Measurements from ENCODE around the gene ASIC2. TPM values are rescaled to one million over a fixed set of nuclear protein-coding genes. Genes with fewer than 3 reads are reported as not detected.

Gene ASIC2
- total and polyA plus RNA-seq, 2 donors (not counting 3 experiments of a cell fraction or from before 2014, with no cell fraction given) = not detected

DNA sequence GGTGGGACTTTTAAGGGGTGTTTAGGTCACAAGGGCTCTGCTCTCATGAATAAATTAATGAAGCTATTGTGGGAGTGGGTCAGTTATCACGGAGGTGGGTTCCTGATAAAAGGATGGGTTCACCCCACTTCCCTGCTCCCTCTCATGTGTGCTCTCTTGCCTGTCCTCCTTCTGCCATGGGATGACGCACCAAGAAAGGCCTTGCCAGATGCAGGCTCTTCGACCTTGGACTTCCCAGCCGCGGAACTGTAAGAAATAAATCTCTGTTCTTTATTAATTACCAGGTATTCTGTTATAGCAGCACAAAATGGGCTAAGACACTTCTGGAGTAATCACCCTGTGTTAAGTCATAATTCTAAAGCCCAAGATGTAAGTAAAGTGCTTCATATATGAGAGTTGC is 141.5 kb downstream of the ASIC2 start:
- TF ChIP-seq EZH2 (IDR thresholded peaks at IDR 0.05; ENCODE audit: borderline replicate concordance, low read depth, low read length, severe bottlenecking) (no peak), GATA2 (IDR thresholded peaks at IDR 0.05; ENCODE audit: insufficient read depth, insufficient read length, low read depth, low read length) (no peak), MYC (IDR thresholded peaks at IDR 0.05; ENCODE audit: low read depth, low read length) (no peak)
- Histone ChIP-seq H4K20me1 (replicated peaks; ENCODE audit: control insufficient read depth, extremely low read depth, insufficient read depth, low read length) (no peaks in the 10 kb centered on the region), H3K4me2 (ENCODE audit: insufficient read depth, low read length) (no peak overlapping the region), H3K9me1 (replicated peaks; ENCODE audit: control insufficient read depth, extremely low read depth, insufficient read depth, low read length) (no peaks in the 10 kb centered on the region), H2AFZ (ENCODE audit: low read depth, low read length) (no peak overlapping the region), H3K79me2 (ENCODE audit: control insufficient read depth, insufficient read depth, low read length) (no peaks in the 10 kb centered on the region), H3K4me3 (replicated peaks in 1 of 3; ENCODE audit: insufficient read depth in 1 of 3, low read depth in 1 of 3, low read length in 3 of 3) (no peak overlapping the region), H3K9me3 (replicated peaks; ENCODE audit: control insufficient read depth, insufficient read depth, low read length) (no peaks in the 10 kb centered on the region), H3K27ac (ENCODE audit: insufficient read depth, low read depth, low read length) (no peak overlapping the region), H3K9ac (replicated peaks; ENCODE audit: extremely low read depth, insufficient read depth, low read length) (no peak overlapping the region), H3K36me3 (ENCODE audit: control insufficient read depth in 2 of 2, extremely low read depth in 1 of 2, insufficient read depth in 2 of 2, low read length in 2 of 2) (no peaks in the 10 kb centered on the region), H3K27me3 (ENCODE audit: control insufficient read depth in 2 of 2, insufficient read depth in 2 of 2, low read length in 2 of 2) (no peaks in the 10 kb centered on the region), H3K4me1 (ENCODE audit: control insufficient read depth, extremely low read depth, insufficient read depth, low read length) (no peaks in the 10 kb centered on the region)
- BruUV-seq (replicated peaks) = no TSS peak
- dilution Hi-C loops (cut with MboI; ENCODE audit: extremely low pct_ligation_motif_present, low sequenced_read_pairs) (no loop called here), intact Hi-C loops (cut with micrococcal nuclease) (no loop called here)
- CTCF ChIA-PET = no interaction called here
- POLR2A ChIA-PET = no interaction called here
- DNase-seq (ENCODE audit: low read depth, low spot score) (no peak), FAIRE-seq (no peak)

DNA sequence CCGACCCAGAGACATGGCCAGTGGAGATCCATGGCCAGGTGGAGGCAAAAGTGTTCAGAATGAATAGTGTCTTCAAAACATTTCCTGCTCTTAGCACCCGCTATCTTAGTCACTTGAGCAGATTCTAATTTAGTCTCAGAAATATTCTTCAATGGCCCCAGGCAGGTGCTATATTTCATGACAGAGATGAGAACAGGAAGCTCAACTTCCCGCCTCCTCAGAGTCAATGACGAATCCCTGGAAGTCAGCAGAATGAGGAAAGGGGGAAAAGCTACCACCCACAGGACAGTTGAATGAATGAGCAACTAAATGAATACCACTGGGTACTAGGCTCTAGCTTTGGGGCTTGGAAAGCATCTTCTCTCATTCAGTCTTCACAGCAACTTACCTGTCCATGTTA is 147.2 kb downstream of the ASIC2 start:
- intact Hi-C loops (cut with micrococcal nuclease) (no loop called here), dilution Hi-C loops (cut with MboI; ENCODE audit: extremely low pct_ligation_motif_present, low sequenced_read_pairs) (no loop called here)
- ChIA-PET POLR2A (no interaction called here), CTCF (no interaction called here)
- H3K9me3 ChIP-seq (replicated peaks; ENCODE audit: control insufficient read depth, insufficient read depth, low read length) = no peaks in the 10 kb centered on the region
- no TSS peak for BruUV-seq (replicated peaks)
- H3K9ac ChIP-seq (replicated peaks; ENCODE audit: extremely low read depth, insufficient read depth, low read length) = no peak overlapping the region
- no peak overlapping the region for H2AFZ ChIP-seq (ENCODE audit: low read depth, low read length)
- no peaks in the 10 kb centered on the region for H3K36me3 ChIP-seq (ENCODE audit: control insufficient read depth in 2 of 2, extremely low read depth in 1 of 2, insufficient read depth in 2 of 2, low read length in 2 of 2)
- FAIRE-seq (no peak), DNase-seq (ENCODE audit: low read depth, low spot score) (no peak)
- H4K20me1 ChIP-seq (replicated peaks; ENCODE audit: control insufficient read depth, extremely low read depth, insufficient read depth, low read length) = no peaks in the 10 kb centered on the region
- H3K4me2 ChIP-seq (ENCODE audit: insufficient read depth, low read length) = no peak overlapping the region
- TF ChIP-seq, protein P1, sequence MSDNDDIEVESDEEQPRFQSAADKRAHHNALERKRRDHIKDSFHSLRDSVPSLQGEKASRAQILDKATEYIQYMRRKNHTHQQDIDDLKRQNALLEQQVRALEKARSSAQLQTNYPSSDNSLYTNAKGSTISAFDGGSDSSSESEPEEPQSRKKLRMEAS (IDR thresholded peaks at IDR 0.05; ENCODE audit: insufficient read depth, insufficient read length) = no peak
- no peak for TF ChIP-seq POLR2A (IDR thresholded peaks at IDR 0.05; ENCODE audit: low read depth, low read length)
- no peak for TF ChIP-seq MYC (IDR thresholded peaks at IDR 0.05; ENCODE audit: low read depth, low read length)
- TF ChIP-seq FOS (IDR thresholded peaks at IDR 0.05; ENCODE audit: borderline replicate concordance, insufficient read depth, low read length) = no peak
- TF ChIP-seq EZH2 (IDR thresholded peaks at IDR 0.05; ENCODE audit: borderline replicate concordance, low read depth, low read length, severe bottlenecking) = no peak
- TF ChIP-seq JUN (IDR thresholded peaks at IDR 0.05; ENCODE audit: borderline replicate concordance, insufficient read depth, insufficient read length, low read depth) = no peak
- TF ChIP-seq, protein P2, sequence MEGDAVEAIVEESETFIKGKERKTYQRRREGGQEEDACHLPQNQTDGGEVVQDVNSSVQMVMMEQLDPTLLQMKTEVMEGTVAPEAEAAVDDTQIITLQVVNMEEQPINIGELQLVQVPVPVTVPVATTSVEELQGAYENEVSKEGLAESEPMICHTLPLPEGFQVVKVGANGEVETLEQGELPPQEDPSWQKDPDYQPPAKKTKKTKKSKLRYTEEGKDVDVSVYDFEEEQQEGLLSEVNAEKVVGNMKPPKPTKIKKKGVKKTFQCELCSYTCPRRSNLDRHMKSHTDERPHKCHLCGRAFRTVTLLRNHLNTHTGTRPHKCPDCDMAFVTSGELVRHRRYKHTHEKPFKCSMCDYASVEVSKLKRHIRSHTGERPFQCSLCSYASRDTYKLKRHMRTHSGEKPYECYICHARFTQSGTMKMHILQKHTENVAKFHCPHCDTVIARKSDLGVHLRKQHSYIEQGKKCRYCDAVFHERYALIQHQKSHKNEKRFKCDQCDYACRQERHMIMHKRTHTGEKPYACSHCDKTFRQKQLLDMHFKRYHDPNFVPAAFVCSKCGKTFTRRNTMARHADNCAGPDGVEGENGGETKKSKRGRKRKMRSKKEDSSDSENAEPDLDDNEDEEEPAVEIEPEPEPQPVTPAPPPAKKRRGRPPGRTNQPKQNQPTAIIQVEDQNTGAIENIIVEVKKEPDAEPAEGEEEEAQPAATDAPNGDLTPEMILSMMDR (IDR thresholded peaks at IDR 0.05; ENCODE audit: extremely low read depth in 1 of 2, insufficient read depth in 1 of 2, low read depth in 1 of 2, low read length in 2 of 2) = no peak
- no peak for TF ChIP-seq POLR2AphosphoS5 (IDR thresholded peaks at IDR 0.05; ENCODE audit: insufficient read depth, low read depth, low read length)
- TF ChIP-seq GATA2 (IDR thresholded peaks at IDR 0.05; ENCODE audit: insufficient read depth, insufficient read length, low read depth, low read length) = no peak
- no peaks in the 10 kb centered on the region for H3K79me2 ChIP-seq (ENCODE audit: control insufficient read depth, insufficient read depth, low read length)
- H3K4me3 ChIP-seq (replicated peaks in 1 of 3; ENCODE audit: insufficient read depth in 1 of 3, low read depth in 1 of 3, low read length in 3 of 3) = no peak overlapping the region
- no peaks in the 10 kb centered on the region for H3K27me3 ChIP-seq (ENCODE audit: control insufficient read depth in 2 of 2, insufficient read depth in 2 of 2, low read length in 2 of 2)
- no peaks in the 10 kb centered on the region for H3K4me1 ChIP-seq (ENCODE audit: control insufficient read depth, extremely low read depth, insufficient read depth, low read length)
- H3K9me1 ChIP-seq (replicated peaks; ENCODE audit: control insufficient read depth, extremely low read depth, insufficient read depth, low read length) = no peaks in the 10 kb centered on the region
- no peak overlapping the region for H3K27ac ChIP-seq (ENCODE audit: insufficient read depth, low read depth, low read length)

All from endothelial cell of umbilical vein (primary cell).